Activated CD4-positive, alpha-beta T cell treated with anti-CD3 and anti-CD28 coated beads for 1 hour (primary cell): ENCODE results near the gene SRL.
"Not testable (repeated sequence)": the region's sequence is repeated elsewhere in the genome, so short reads cannot be mapped to it uniquely, and the experiment has no call there.

Source experiments
- DNase-seq: peaks from one replicate; pipeline ENCODE4 v3.0.0-alpha.2; 2020

SRL gene

DNA sequence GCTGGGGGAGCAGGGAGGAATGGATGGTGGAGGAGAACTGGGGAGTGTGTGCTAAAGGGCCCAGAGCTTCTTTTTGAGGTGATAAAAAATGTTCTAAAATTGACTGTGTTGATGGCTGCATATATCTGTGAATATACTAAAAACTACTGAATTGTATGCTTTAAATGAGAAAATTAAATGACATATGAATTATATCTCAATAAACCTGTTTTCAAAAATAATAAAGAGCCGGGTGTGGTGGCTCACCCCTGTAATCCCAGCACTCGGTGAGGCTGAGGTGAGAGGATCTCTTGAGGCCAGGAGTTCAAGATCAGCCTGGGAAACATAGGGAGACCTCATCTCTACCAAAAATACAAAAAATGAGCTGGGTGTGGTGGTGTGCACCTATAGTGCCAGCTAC, 16.8 kb downstream of the SRL start:
- no peak for DNase-seq

DNA sequence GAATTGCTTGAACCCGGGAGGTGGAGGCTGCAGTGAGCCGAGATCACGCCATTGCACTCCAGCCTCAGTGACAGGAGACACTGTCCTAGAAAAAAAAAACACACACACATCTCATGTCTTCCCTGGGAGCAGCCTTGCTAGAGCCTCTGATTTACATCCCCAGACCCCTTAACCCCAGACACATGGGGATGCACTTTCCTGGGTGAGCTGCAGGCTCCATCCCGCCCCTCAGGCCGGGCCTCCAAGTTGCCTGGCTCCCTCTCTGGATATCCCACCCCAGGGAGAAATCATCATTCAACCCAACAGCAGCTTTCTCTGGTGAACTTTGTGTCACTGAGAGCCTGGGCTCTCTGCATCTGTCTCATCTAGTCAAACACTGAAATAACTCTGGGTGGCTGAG, 21.5 kb downstream of the SRL start:
- no peak for DNase-seq

DNA sequence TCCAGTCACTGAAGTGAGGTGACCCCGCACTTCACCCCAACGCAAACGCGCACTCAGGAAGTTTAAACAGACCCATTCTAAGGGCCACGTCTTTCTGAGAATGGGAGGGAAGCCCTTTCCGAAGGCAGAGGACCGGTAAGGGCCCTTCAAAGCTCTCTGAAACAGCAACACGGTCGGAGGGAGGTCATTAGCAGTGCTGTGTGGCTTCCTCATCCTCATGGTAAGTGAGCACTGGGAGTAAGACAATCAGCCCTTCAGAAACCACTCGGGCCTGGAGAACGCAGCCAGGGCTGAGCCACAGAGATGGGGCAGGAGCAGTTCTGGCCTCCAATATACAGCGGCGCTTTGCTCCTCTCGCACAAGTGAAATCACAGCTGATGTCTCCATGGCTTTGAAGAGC, 23.7 kb downstream of the SRL start:
- no peak for DNase-seq

- DNase-seq = no peak
Observed at GRCh38 chr16:4217204-4218131, 24.4 kb downstream of the SRL start.

DNA sequence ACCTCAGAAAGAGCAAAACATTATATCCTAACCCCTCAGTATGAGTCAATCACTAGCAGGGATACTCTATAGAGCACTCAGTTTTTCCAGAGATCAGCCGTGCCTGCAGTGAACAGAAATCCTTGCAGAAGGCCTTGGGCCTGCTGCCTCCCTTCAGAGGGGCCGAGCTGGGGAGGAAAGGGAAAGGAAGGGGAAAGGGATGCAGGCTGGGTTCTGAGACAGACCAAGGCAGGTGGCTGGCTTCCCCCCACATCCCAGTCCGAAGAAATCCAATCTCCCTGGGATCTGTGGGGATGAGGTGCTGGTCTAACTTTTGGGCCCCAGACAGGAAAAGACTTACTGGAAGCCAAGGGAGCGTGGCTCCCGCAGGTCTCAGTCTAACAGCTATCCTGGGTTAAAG, 25.3 kb downstream of the SRL start:
- DNase-seq = no peak

- no peak for DNase-seq
Observed at GRCh38 chr16:4215106-4215505, 26.8 kb downstream of the SRL start.

DNA sequence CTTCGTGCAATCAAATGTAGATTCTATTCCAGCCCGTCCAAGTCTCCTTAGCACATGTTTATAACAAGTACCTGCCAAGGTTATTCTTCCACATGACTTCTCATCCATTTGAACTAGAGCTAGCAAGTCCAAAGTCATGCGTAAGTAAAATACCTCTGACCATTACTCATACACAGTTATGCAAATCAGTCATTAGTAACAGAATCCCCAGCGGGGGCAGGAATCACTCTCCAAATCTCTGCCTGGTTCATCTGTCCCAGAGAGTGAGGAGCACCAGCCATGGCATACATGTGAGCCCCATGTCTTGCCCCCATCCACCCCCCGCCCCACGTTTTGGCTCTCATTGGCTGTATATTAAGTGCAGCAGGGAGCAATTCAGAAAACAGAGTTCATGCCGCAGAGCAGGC, 27.7 kb downstream of the SRL start:
- DNase-seq = no peak

- DNase-seq = no peak
Observed at GRCh38 chr16:4213737-4214136, 28.1 kb downstream of the SRL start.

DNA sequence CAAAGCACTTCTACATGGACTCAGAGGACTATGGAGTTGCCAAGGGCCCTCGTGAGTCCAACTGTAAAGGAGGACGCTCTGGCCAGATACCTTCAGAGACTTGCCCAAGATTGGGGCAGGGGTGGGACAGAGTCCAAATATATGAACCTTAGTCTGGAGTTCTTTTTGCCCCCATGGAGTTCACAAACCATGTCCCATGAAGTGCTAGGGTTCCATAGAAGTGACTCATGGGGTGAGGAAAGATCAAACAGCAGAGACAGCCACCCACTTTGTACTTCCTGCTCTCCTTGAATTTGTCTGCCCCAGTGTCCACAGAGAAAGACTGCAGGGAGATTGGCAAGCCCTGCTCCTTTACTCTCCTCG, 29.0 kb downstream of the SRL start:
- no peak for DNase-seq

- no peak for DNase-seq
Observed at GRCh38 chr16:4212211-4212933, 29.5 kb downstream of the SRL start.

GRCh38 chr16:4211445-4212210, 30.3 kb downstream of the SRL start:
- DNase-seq = not testable (repeated sequence)

GRCh38 chr16:4209666-4210065, 32.2 kb downstream of the SRL start:
- no peak for DNase-seq

- DNase-seq = no peak
Observed at GRCh38 chr16:4208341-4208751, 33.5 kb downstream of the SRL start.

GRCh38 chr16:4207683-4208340, 34.1 kb downstream of the SRL start:
- DNase-seq = no peak

DNA sequence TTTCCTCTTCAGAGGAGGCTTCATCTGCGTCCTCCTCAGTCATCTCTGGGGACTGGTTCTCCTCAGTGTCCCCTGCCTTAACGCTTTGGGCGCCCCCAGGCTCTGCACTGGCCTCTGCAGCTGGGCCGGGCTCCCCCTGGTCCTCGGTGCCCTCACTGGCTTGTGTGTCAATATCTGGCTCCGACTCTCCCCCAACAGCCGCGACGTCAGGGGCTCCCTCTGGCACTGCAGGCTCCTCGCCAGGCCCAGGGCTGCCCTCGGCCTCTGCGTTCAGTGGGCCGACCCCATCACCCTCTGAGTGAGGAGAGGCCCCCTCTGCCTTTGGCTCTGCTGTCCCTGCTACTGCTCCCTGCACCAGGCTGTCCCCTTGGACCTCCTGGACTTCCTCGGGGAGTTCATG, 34.7 kb downstream of the SRL start:
- DNase-seq = no peak

DNA sequence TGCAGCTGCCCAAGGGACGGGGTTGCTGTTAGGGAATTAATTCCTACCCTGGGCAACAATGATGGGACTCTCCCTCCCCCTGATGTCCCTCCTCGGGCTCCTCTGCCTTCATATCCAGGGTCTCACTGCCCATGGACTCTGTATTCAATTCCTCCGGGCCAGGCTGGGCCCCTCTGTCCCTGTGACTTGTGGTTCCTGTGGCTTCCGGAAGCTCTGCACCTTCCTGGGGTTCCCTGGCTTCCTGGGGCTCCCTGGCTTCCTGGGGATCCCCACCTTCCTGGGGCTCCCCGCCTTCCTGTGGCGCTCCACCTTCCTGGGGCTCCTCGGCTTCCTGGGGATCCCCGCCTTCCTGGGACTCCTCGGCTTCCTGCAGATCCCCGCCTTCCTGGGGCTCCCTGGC, 35.2 kb downstream of the SRL start:
- DNase-seq = no peak

DNA sequence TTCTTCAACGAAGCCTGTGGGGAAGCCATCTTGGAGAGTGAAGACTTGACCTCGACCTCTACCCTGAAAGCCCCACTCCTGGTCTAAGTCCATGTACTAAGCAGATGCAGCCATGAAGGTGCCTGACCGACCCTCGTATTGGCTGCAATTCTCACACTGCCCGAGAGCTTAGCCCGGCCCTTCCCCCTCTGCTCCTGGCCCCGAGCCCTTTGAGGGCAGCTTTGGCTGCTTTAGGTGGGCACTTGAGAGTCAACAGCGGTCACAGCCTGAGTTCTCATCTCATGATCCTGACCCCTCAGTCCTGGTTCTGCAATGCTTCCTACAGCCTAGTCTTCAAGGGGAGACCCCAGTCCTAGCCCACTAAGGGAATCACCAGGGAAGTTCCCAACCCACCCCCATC, 35.9 kb downstream of the SRL start:
- no peak for DNase-seq

GRCh38 chr16:4204521-4204920, 37.4 kb downstream of the SRL start:
- DNase-seq = no peak

DNA sequence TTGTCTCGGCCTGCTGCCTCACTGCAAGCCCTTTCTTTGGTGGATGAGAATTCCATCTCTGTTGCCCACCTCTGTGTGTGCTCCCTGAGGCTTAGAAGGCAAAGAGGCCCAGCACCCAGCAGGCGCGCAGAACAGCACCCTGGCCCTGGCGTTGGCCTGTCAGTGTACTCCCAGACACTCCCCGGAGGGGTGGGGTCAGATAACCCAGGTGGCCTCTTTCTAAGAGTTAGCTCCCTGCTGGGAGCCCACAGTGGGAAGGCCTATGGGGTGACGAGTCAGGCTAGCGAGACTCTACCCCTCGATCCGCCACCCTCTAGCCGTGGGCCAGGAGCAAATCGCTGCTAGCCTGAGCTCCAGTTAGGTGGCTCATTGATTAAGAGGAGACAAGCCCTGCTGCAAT, 38.1 kb downstream of the SRL start:
- DNase-seq = no peak

DNA sequence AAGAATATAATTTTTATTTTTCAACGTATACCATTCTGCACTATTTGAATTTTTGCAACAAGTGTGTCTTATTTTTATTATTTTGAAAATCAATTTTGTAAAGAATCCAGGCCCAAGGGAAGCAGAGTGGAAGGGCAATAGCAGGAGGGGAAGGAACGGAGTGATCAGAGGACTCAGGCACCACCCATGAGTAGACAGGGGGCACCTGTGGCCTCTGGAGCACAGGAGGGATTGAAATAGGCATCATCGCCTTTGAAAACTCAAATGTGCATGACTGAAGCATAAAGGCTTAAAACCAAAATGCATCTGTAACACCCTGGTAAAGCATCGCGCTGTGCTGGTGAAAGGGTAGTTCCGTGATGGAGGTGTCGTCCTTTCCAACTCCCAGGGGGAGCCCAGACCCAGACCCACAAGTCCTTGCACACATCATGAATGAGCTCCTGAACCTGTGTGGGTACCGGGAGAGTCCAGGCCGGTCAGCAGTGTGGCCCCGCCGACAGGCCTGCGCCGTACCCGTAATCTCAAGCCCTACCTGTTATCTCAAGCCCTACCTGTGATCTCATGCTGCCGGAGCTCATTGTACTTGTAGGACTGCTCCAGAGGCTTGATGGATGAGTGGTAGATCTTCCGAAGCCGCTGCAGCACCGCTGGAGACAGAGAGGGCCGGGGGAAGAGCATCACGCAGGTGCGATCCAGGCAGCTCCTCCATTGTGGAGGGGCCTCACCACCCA, 39.1 kb downstream of the SRL start:
- no peak for DNase-seq

DNA sequence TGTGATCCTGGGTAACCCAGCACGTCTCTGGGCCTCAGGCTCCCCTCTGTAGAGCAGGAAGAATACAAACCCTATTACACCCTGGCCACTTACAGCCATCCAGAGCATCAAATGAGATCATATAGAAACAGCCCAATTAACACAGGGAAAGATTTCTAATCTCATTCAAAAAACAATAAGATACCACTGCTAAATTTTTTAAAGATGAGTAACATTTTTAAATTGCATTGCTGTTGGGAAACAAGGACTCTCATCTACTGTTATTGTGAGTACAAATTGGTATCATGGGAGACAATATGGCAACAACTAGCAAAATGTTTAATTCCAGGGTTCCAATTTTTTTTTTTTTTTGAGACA, 41.1 kb downstream of the SRL start:
- DNase-seq = no peak

DNA sequence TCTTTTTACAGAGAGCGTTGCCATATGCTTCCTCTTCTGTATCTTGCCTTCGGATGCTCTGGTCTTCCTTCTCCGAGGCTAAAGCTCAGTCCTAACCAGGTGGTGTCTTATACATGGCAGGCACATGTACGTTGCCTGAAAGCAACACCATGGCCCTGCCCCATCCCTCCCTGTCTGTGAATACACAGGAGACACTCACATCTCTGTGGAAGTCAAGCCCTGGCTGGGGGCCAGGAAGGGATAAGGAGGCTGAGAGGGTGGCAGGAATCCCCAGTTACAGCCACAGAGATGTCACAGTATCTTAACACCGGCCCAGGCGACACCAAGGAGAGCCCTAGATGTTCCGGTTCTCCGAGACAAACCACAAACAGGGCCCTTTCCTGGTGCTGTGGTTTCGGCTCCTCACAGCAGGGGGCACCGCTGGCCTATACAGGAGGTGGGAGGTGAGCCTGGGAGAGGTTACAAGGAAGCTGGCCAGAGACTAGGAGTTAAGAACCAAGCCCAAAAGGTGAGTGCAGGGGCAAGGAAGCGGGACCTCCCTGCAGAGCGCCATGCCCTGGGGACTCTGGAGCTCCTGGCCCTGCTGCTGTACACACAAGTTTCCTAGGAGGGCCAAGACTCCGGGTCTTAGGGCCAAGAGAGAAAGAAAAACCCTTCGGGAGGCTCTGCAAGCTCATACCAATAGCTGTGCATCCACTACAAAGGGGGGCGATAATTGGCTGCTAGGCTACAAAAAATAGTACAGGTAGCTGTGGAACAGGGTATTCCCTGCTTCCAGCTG, 41.7 kb downstream of the SRL start:
- no peak for DNase-seq
